Neural progenitor cell (in vitro differentiated cells): ENCODE results near the gene LRRC1.

Source experiments
- EZH2phosphoT487 ChIP-seq: fragments of 200-600 bp; sonication (generic); IDR thresholded peaks from 2 replicates; pipeline ENCODE4 v1.6.1; 2017; ENCODE audit warnings: antibody characterized with exemption
- TF ChIP-seq, protein P1 (sequence below): fragments of 200-600 bp; sonication (generic); IDR thresholded peaks from 2 replicates; pipeline ENCODE4 v1.5.1; 2017; ENCODE audit warnings: antibody characterized with exemption, mild to moderate bottlenecking

DNA sequence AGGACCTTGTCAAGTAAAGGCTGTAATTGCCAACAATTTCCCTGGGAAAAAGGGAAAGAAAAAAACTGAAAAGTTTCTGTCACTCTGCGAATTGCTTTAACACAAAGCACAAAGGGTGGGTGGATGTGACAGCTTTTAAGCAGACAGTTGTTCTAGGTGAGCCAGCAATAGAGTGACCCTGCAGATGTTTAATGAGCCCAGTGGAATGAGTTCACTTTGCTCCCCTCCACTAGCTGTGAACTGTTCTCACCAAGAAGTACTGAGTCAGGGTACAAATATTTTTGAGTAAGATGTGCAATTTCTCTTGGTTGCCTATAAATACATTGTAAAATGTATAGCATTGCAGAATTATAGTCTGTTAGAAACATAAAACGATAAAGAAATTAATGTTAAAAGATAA is 26.2 kb upstream of the LRRC1 start:
- TF ChIP-seq, protein P1, sequence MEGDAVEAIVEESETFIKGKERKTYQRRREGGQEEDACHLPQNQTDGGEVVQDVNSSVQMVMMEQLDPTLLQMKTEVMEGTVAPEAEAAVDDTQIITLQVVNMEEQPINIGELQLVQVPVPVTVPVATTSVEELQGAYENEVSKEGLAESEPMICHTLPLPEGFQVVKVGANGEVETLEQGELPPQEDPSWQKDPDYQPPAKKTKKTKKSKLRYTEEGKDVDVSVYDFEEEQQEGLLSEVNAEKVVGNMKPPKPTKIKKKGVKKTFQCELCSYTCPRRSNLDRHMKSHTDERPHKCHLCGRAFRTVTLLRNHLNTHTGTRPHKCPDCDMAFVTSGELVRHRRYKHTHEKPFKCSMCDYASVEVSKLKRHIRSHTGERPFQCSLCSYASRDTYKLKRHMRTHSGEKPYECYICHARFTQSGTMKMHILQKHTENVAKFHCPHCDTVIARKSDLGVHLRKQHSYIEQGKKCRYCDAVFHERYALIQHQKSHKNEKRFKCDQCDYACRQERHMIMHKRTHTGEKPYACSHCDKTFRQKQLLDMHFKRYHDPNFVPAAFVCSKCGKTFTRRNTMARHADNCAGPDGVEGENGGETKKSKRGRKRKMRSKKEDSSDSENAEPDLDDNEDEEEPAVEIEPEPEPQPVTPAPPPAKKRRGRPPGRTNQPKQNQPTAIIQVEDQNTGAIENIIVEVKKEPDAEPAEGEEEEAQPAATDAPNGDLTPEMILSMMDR, result no peak
- no peak for TF ChIP-seq EZH2phosphoT487
